ENCODE results near the gene TECPR1.

GRCh38 chr7:98225913-98226614 is 26.0 kb downstream of the TECPR1 start:
- TF ChIP-seq KDM1A (IDR thresholded peaks at IDR 0.05; ENCODE audit: borderline replicate concordance, low read length) (no peak), CTCF (IDR thresholded peaks at IDR 0.05; ENCODE audit: control extremely low read depth in 1 of 3, insufficient read depth in 1 of 3, low read depth in 1 of 3, low read length in 3 of 3) (no peak), TEAD4 (IDR thresholded peaks at IDR 0.05; ENCODE audit: low read depth, low read length) (no peak), BRCA1 (IDR thresholded peaks at IDR 0.05; ENCODE audit: low read depth, low read length) (no peak), POLR2A (IDR thresholded peaks at IDR 0.05; ENCODE audit: control extremely low read depth in 1 of 2, low read depth in 2 of 2, low read length in 2 of 2) (no peak), MAX (IDR thresholded peaks at IDR 0.05) (no peak), EZH2 (IDR thresholded peaks at IDR 0.05; ENCODE audit: low read depth, low read length, severe bottlenecking) (no peak)
